Measurements from ENCODE around the gene DYNC1I2.

GRCh38 chr2:171655586-171655985 is 31.7 kb upstream of the DYNC1I2 start:
- TF ChIP-seq CTCF (IDR thresholded peaks at IDR 0.05; ENCODE audit: low read length) (no peak), EZH2 (IDR thresholded peaks at IDR 0.05; ENCODE audit: borderline replicate concordance, low read length) (no peak)

Data from OCI-LY1 (cell line).